Vagina (tissue), 2 donors: ENCODE data around the gene DCAF12. TPM values are rescaled to one million over a fixed set of nuclear protein-coding genes. Genes with fewer than 3 reads are reported as not detected.
A peak's percentile ranks its signal among the peaks of the same experiment; 100 is the strongest.

Experiments
- DNase-seq, 2 donors: peaks; one replicate each; pipeline ENCODE4 v3.0.0-alpha.2; 2017; ENCODE audit errors: extremely low spot score in 2 of 2
- H3K27ac ChIP-seq: fragments of 200-600 bp; sonication (generic); one replicate; pipeline ENCODE4 v1.5.1; 2019
- H3K27me3 ChIP-seq: fragments of 200-600 bp; sonication (generic); one replicate; pipeline ENCODE4 v1.5.1; 2019
- H3K36me3 ChIP-seq, 2 donors: fragments of 200-600 bp; sonication (generic); one replicate each; pipeline ENCODE4 v1.5.1; 2017 to 2019
- H3K4me1 ChIP-seq: fragments of 200-600 bp; sonication (generic); one replicate; pipeline ENCODE4 v1.5.1; 2019
- H3K4me3 ChIP-seq, 2 donors: fragments of 200-600 bp; sonication (generic); 1 replicate in 1 of 2; 2 replicates in 1 of 2; pipeline ENCODE4 v1.5.1; 2016 to 2019
- H3K9me3 ChIP-seq: fragments of 200-600 bp; sonication (generic); one replicate; pipeline ENCODE4 v1.5.1; 2019
- POLR2A ChIP-seq, 2 donors: fragments of 450-650 bp; IDR thresholded peaks; one replicate each; pipeline ENCODE4 v1.6.1; 2017; ENCODE audit warnings: antibody characterized with exemption in 2 of 2, mild to moderate bottlenecking in 2 of 2, moderate library complexity in 2 of 2
- POLR2AphosphoS5 ChIP-seq, 2 donors: sonication (generic); formaldehyde crosslinking; IDR thresholded peaks; one replicate each; pipeline ENCODE4 v1.9.0; 2017; ENCODE audit warnings: antibody characterized with exemption in 2 of 2, mild to moderate bottlenecking in 2 of 2, low read depth in 1 of 2; ENCODE audit not compliant: insufficient read depth in 1 of 2
- intact Hi-C: fragments of 100-400 bp; cut with DNase I; formaldehyde crosslinking; loops from one replicate; pipeline ENCODE4 v1.15.1; 2023
- total RNA-seq: library from RNA; depleted of rRNA; stranded (reverse); fragments of >200 nt; gene quantifications from one replicate; pipeline ENCODE4 v1.2.3, GENCODE V29; 2016
- TF ChIP-seq, protein P1 (sequence below), 3 experiments: fragments of 450-650 bp in 2 of 3; fragments of 200-600 bp in 1 of 3; sonication (generic) in 1 of 3; IDR thresholded peaks; one replicate each; pipeline ENCODE4 v1.5.1; 2017 to 2019; ENCODE audit warnings: antibody characterized with exemption in 3 of 3, mild to moderate bottlenecking in 2 of 3, moderate library complexity in 2 of 3

DCAF12 gene
- total RNA-seq, 1 donor from 2014 or later: 31.2 TPM

- Histone ChIP-seq H3K4me1 (peaks cover 42% of the 10 kb centered on the region), H3K36me3 (no peaks in the 10 kb centered on the region), H3K27ac (peak overlapping the region; percentile 20), H3K27me3 (no peaks in the 10 kb centered on the region), H3K9me3 (no peaks in the 10 kb centered on the region), H3K4me3 (no peak overlapping the region)
- TF ChIP-seq POLR2AphosphoS5 (IDR thresholded peaks at IDR 0.05; ENCODE audit: insufficient read depth in 1 of 2, low read depth in 1 of 2) (no peak), POLR2A (IDR thresholded peaks at IDR 0.05) (no peak)
- TF ChIP-seq, protein P1, sequence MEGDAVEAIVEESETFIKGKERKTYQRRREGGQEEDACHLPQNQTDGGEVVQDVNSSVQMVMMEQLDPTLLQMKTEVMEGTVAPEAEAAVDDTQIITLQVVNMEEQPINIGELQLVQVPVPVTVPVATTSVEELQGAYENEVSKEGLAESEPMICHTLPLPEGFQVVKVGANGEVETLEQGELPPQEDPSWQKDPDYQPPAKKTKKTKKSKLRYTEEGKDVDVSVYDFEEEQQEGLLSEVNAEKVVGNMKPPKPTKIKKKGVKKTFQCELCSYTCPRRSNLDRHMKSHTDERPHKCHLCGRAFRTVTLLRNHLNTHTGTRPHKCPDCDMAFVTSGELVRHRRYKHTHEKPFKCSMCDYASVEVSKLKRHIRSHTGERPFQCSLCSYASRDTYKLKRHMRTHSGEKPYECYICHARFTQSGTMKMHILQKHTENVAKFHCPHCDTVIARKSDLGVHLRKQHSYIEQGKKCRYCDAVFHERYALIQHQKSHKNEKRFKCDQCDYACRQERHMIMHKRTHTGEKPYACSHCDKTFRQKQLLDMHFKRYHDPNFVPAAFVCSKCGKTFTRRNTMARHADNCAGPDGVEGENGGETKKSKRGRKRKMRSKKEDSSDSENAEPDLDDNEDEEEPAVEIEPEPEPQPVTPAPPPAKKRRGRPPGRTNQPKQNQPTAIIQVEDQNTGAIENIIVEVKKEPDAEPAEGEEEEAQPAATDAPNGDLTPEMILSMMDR (IDR thresholded peaks at IDR 0.05): no peak
- intact Hi-C loops: no loop called here
- no peak for DNase-seq
Measured at GRCh38 chr9:34070606-34071324, 55.7 kb downstream of the DCAF12 start.

DNA sequence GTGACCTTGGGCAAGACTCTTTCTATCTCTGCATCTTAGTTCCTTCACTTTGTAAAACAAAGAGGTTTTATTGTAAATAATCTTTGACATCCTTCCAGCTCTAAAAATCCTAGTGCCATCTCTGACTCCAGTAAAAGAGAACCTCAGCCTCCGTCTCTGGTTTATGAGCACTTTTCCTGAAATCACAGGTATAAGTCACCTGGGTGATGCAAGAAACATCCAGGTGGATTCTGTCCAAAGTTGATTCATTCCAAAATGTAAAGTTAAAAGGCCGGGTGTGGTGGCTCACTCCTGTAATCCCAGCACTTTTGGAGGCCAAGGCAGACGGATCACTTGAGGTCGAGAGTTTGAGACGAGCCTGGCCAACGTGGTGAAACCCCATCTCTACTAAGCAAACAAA is 56.7 kb downstream of the DCAF12 start:
- Histone ChIP-seq H3K9me3 (no peaks in the 10 kb centered on the region), H3K4me3 (no peak overlapping the region), H3K36me3 (no peaks in the 10 kb centered on the region), H3K4me1 (peaks cover 42% of the 10 kb centered on the region), H3K27me3 (no peaks in the 10 kb centered on the region), H3K27ac (peak overlapping the region; percentile 20)
- intact Hi-C loops: no loop called here
- DNase-seq: no peak
- TF ChIP-seq POLR2AphosphoS5 (IDR thresholded peaks at IDR 0.05; ENCODE audit: insufficient read depth in 1 of 2, low read depth in 1 of 2) (peak in 1 of 2 donors; percentile 38), POLR2A (IDR thresholded peaks at IDR 0.05) (no peak)
- TF ChIP-seq, protein P1 (IDR thresholded peaks at IDR 0.05): no peak

GRCh38 chr9:34065541-34065940 is 61.0 kb downstream of the DCAF12 start:
- no peaks in the 10 kb centered on the region for H3K36me3 ChIP-seq
- no peak for DNase-seq
- TF ChIP-seq POLR2AphosphoS5 (IDR thresholded peaks at IDR 0.05; ENCODE audit: insufficient read depth in 1 of 2, low read depth in 1 of 2): no peak
- TF ChIP-seq POLR2A (IDR thresholded peaks at IDR 0.05): no peak
- TF ChIP-seq, protein P1 (IDR thresholded peaks at IDR 0.05): no peak
- no peaks in the 10 kb centered on the region for H3K27me3 ChIP-seq
- H3K27ac ChIP-seq: no peak overlapping the region
- peaks cover 10% of the 10 kb centered on the region for H3K4me1 ChIP-seq
- H3K4me3 ChIP-seq: no peak overlapping the region
- intact Hi-C loops: no loop called here
- H3K9me3 ChIP-seq: no peaks in the 10 kb centered on the region

DNA sequence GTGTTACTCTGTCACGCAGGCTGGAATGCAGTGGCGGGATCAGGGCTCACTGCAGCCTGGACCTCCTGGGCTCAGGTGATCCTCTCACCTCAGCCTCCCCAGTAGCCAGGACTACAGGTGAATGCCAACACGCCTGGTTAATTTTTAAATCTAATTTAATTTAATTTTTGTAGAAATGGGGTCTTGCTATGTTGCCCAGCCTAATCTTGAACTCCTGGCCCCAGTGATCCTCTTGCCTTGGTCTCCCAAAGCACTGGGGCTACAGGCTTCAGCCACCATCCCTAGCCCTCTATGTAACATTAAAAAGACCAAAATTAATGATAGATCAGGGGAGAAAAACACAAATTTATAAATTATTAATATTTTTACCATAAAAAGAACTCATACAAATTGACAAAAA is 66.5 kb downstream of the DCAF12 start:
- TF ChIP-seq POLR2A (IDR thresholded peaks at IDR 0.05): no peak
- TF ChIP-seq, protein P1 (IDR thresholded peaks at IDR 0.05): no peak
- no peak for TF ChIP-seq POLR2AphosphoS5 (IDR thresholded peaks at IDR 0.05; ENCODE audit: insufficient read depth in 1 of 2, low read depth in 1 of 2)
- H3K9me3 ChIP-seq: no peaks in the 10 kb centered on the region
- no peaks in the 10 kb centered on the region for H3K27me3 ChIP-seq
- no peaks in the 10 kb centered on the region for H3K4me1 ChIP-seq
- no peak for DNase-seq
- intact Hi-C loops: no loop called here
- H3K4me3 ChIP-seq: no peak overlapping the region
- no peak overlapping the region for H3K27ac ChIP-seq
- H3K36me3 ChIP-seq: no peaks in the 10 kb centered on the region

GRCh38 chr9:34059281-34059680 is 67.2 kb downstream of the DCAF12 start:
- H3K9me3 ChIP-seq: no peaks in the 10 kb centered on the region
- no peaks in the 10 kb centered on the region for H3K27me3 ChIP-seq
- TF ChIP-seq, protein P1 (IDR thresholded peaks at IDR 0.05): no peak
- TF ChIP-seq POLR2AphosphoS5 (IDR thresholded peaks at IDR 0.05; ENCODE audit: insufficient read depth in 1 of 2, low read depth in 1 of 2): no peak
- TF ChIP-seq POLR2A (IDR thresholded peaks at IDR 0.05): no peak
- no peak overlapping the region for H3K4me3 ChIP-seq
- no peaks in the 10 kb centered on the region for H3K4me1 ChIP-seq
- no peak for DNase-seq
- H3K27ac ChIP-seq: no peak overlapping the region
- no peaks in the 10 kb centered on the region for H3K36me3 ChIP-seq
- intact Hi-C loops: no loop called here
